Endothelial cell of umbilical vein (primary cell): ENCODE data around the gene MRPL48. TPM values are rescaled to one million over a fixed set of nuclear protein-coding genes. Genes with fewer than 3 reads are reported as not detected.

ENCODE experiments used
- BruUV-seq: library from RNA; stranded (reverse); fragments of 400-500 nt; replicated peaks from 2 replicates; lab custom pipeline; 2021; lab: Mats Ljungman, UMichigan
- CTCF ChIA-PET: fragments of 300-600, 350-600 bp; sonication (Branson Sonifier 250); formaldehyde crosslinking; loops from one replicate; lab custom pipeline; 2021; ENCODE audit warnings: antibody characterized with exemption, inconsistent platforms; lab: Charles Lee
- POLR2A ChIA-PET: fragments of 300-600, 350-600 bp; sonication (Branson Sonifier 250); formaldehyde crosslinking; loops from one replicate; lab custom pipeline; 2021; ENCODE audit warnings: antibody characterized with exemption, inconsistent platforms; lab: Charles Lee
- DNase-seq: peaks from one replicate; pipeline ENCODE4 v3.0.0-alpha.2; 2011; ENCODE audit warnings: low read depth, low spot score
- FAIRE-seq: peaks from 2 replicates; lab custom pipeline; 2011; peaks lifted over from hg19 to GRCh38; lab: Jason Lieb, UNC
- H2AFZ ChIP-seq: 2 replicates; pipeline ENCODE4 v1.6.0; 2012; ENCODE audit warnings: low read depth, low read length, control low read depth, inconsistent platforms
- H3K27ac ChIP-seq: 2 replicates; pipeline ENCODE4 v1.5.1; 2011; ENCODE audit warnings: low read depth, mild to moderate bottlenecking, control low read depth, low read length, moderate library complexity; ENCODE audit not compliant: insufficient read depth
- H3K27me3 ChIP-seq, 2 experiments: 2 replicates each; pipeline versions ENCODE4 v1.6.0 to v1.6.1; 2011; ENCODE audit warnings: low read length in 2 of 2, mixed read lengths in 1 of 2; ENCODE audit not compliant: control insufficient read depth in 2 of 2, insufficient read depth in 2 of 2
- H3K36me3 ChIP-seq, 2 experiments: 2 replicates in 1 of 2; 3 replicates in 1 of 2; pipeline ENCODE4 v1.5.1; 2011; ENCODE audit warnings: low read length in 2 of 2, mild to moderate bottlenecking in 1 of 2, moderate library complexity in 1 of 2; ENCODE audit not compliant: control insufficient read depth in 2 of 2, insufficient read depth in 2 of 2; ENCODE audit errors: extremely low read depth in 1 of 2
- H3K4me1 ChIP-seq: 3 replicates; pipeline ENCODE4 v1.5.1; 2011; ENCODE audit warnings: mild to moderate bottlenecking, low read length; ENCODE audit not compliant: control insufficient read depth, insufficient read depth; ENCODE audit errors: extremely low read depth
- H3K4me2 ChIP-seq: 2 replicates; pipeline ENCODE4 v1.6.1; 2011; ENCODE audit warnings: low read length, control low read depth, mixed read lengths; ENCODE audit not compliant: insufficient read depth
- H3K4me3 ChIP-seq, 3 experiments: fragments of 200-600 bp in 1 of 3; sonication (generic), shearing (Covaris generic) in 1 of 3; replicated peaks in 1 of 3; 2 replicates each; pipeline ENCODE4 v1.5.1; 2011 to 2016; ENCODE audit warnings: control low read depth in 3 of 3, low read length in 3 of 3, mild to moderate bottlenecking in 2 of 3, inconsistent platforms in 1 of 3, low read depth in 1 of 3, moderate library complexity in 1 of 3; ENCODE audit not compliant: insufficient read depth in 1 of 3
- H3K79me2 ChIP-seq: 2 replicates; pipeline ENCODE4 v1.6.0; 2012; ENCODE audit warnings: low read length, inconsistent platforms; ENCODE audit not compliant: control insufficient read depth, insufficient read depth
- H3K9ac ChIP-seq: replicated peaks from 2 replicates; pipeline ENCODE3; 2011; ENCODE audit warnings: low read length, control low read depth; ENCODE audit not compliant: insufficient read depth; ENCODE audit errors: extremely low read depth
- H3K9me1 ChIP-seq: replicated peaks from 3 replicates; pipeline ENCODE4 v1.6.0; 2011; ENCODE audit warnings: mild to moderate bottlenecking, low read length; ENCODE audit not compliant: control insufficient read depth, insufficient read depth; ENCODE audit errors: extremely low read depth
- H3K9me3 ChIP-seq: replicated peaks from 2 replicates; pipeline ENCODE4 v1.5.1; 2012; ENCODE audit warnings: low read length, inconsistent platforms; ENCODE audit not compliant: control insufficient read depth, insufficient read depth
- H4K20me1 ChIP-seq: replicated peaks from 2 replicates; pipeline ENCODE3; 2011; ENCODE audit warnings: mild to moderate bottlenecking, low read length; ENCODE audit not compliant: control insufficient read depth, insufficient read depth; ENCODE audit errors: extremely low read depth
- EZH2 ChIP-seq: IDR thresholded peaks from 2 replicates; pipeline ENCODE4 v1.6.1; 2012; ENCODE audit warnings: borderline replicate concordance, low read depth, mild to moderate bottlenecking, moderate library complexity, low read length, inconsistent platforms; ENCODE audit not compliant: severe bottlenecking
- FOS ChIP-seq: IDR thresholded peaks from 2 replicates; pipeline ENCODE4 v1.6.1; 2011; ENCODE audit warnings: mild to moderate bottlenecking, low read length, moderate library complexity, borderline replicate concordance; ENCODE audit not compliant: insufficient read depth
- GATA2 ChIP-seq: IDR thresholded peaks from 2 replicates; pipeline ENCODE4 v1.7.0; 2011; ENCODE audit warnings: low read depth, mild to moderate bottlenecking, moderate library complexity, mixed read lengths, low read length; ENCODE audit not compliant: insufficient read length, insufficient read depth
- JUN ChIP-seq: IDR thresholded peaks from 2 replicates; pipeline ENCODE4 v1.6.1; 2011; ENCODE audit warnings: borderline replicate concordance, low read depth; ENCODE audit not compliant: insufficient read length, insufficient read depth
- MAX ChIP-seq: IDR thresholded peaks from 2 replicates; pipeline ENCODE4 v1.6.1; 2011; ENCODE audit not compliant: insufficient read depth, insufficient read length
- MYC ChIP-seq: IDR thresholded peaks from one replicate; pipeline ENCODE4 v1.6.1; 2011; ENCODE audit warnings: mild to moderate bottlenecking, low read depth, low read length
- POLR2A ChIP-seq: IDR thresholded peaks from 2 replicates; pipeline ENCODE4 v1.6.1; 2012; ENCODE audit warnings: low read depth, mild to moderate bottlenecking, control low read depth, low read length
- POLR2AphosphoS5 ChIP-seq: IDR thresholded peaks from 2 replicates; pipeline ENCODE4 v1.6.1; 2012; ENCODE audit warnings: low read depth, mild to moderate bottlenecking, control low read depth, low read length, moderate library complexity; ENCODE audit not compliant: insufficient read depth
- dilution Hi-C: fragments of 300-500 bp; cut with MboI; formaldehyde crosslinking; loops from one replicate; pipeline ENCODE4 v1.15.0; 2019; ENCODE audit warnings: low sequenced_read_pairs; ENCODE audit not compliant: extremely low pct_ligation_motif_present
- intact Hi-C: fragments of 100-400 bp; cut with micrococcal nuclease; formaldehyde crosslinking; loops from one replicate; pipeline ENCODE4 v1.10.0; 2022
- polyA plus RNA-seq, 4 experiments: library from polyadenylated mRNA; depleted of rRNA in 3 of 4; stranded (reverse) in 3 of 4; unstranded in 1 of 4; fragments of >200 nt; gene quantifications; 2 replicates each; pipeline versions ENCODE4 v1.2.1 to v1.2.3, GENCODE V29; 2011 to 2012; ENCODE audit warnings: missing spikeins in 1 of 4
- total RNA-seq: library from RNA; stranded (reverse); gene quantifications from 2 replicates; pipeline ENCODE4 v1.2.3, GENCODE V29; 2021
- TF ChIP-seq, protein P1 (sequence below), 2 donors: IDR thresholded peaks; 1 replicate in 1 of 2; 2 replicates in 1 of 2; pipeline ENCODE4 v1.5.1; 2011; ENCODE audit warnings: low read length in 2 of 2, mild to moderate bottlenecking in 2 of 2, moderate library complexity in 2 of 2, control low read depth in 1 of 2, inconsistent platforms in 1 of 2, low read depth in 1 of 2; ENCODE audit not compliant: insufficient read depth in 1 of 2; ENCODE audit errors: extremely low read depth in 1 of 2

The MRPL48 gene
- total and polyA plus RNA-seq, 2 donors (not counting 3 experiments of a cell fraction or from before 2014, with no cell fraction given): 25.0 to 38.3 TPM

DNA sequence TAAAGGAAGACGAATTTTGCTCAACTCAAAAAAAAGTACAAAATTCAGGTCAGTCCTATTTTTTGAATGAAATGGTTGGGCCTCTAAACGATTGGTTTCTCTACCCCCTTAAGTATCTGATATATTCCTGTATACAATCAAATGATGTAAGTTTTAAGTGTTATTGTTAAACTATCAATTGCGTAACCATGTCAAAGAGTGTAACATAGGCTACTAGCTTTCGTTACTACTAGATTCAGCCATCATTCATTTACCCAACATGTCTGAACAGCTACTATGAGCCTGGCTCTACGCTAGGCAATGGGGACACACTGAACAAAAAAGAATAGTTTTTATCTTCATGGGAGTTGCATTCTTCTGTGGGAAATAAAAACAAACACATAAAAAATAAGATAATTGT is 30.1 kb upstream of the MRPL48 start:
- Histone ChIP-seq H3K4me1 (peaks cover 19% of the 10 kb centered on the region), H3K79me2 (peaks cover 79% of the 10 kb centered on the region), H3K9ac (no peak overlapping the region), H3K27ac (no peak overlapping the region), H3K27me3 (no peaks in the 10 kb centered on the region), H3K4me3 (no peak overlapping the region), H4K20me1 (peaks cover 23% of the 10 kb centered on the region), H3K36me3 (peaks cover 0 to 5% of the 10 kb centered on the region in 2 experiments), H3K9me3 (no peaks in the 10 kb centered on the region), H2AFZ (no peak overlapping the region), H3K9me1 (no peaks in the 10 kb centered on the region), H3K4me2 (peak overlapping the region; percentile 9)
- intact Hi-C loops: no loop called here
- no peak for FAIRE-seq
- no TSS peak for BruUV-seq
- ChIA-PET POLR2A (interaction anchor here (0.6 kb wide), 1 partner anchor 502 kb away, joined by 3 read pairs; no protein-coding TSS in a partner anchor), CTCF (no interaction called here)
- TF ChIP-seq, protein P1, sequence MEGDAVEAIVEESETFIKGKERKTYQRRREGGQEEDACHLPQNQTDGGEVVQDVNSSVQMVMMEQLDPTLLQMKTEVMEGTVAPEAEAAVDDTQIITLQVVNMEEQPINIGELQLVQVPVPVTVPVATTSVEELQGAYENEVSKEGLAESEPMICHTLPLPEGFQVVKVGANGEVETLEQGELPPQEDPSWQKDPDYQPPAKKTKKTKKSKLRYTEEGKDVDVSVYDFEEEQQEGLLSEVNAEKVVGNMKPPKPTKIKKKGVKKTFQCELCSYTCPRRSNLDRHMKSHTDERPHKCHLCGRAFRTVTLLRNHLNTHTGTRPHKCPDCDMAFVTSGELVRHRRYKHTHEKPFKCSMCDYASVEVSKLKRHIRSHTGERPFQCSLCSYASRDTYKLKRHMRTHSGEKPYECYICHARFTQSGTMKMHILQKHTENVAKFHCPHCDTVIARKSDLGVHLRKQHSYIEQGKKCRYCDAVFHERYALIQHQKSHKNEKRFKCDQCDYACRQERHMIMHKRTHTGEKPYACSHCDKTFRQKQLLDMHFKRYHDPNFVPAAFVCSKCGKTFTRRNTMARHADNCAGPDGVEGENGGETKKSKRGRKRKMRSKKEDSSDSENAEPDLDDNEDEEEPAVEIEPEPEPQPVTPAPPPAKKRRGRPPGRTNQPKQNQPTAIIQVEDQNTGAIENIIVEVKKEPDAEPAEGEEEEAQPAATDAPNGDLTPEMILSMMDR (IDR thresholded peaks at IDR 0.05; ENCODE audit: extremely low read depth in 1 of 2, insufficient read depth in 1 of 2, low read depth in 1 of 2, low read length in 2 of 2): no peak
- TF ChIP-seq GATA2 (no peak), POLR2AphosphoS5 (no peak), MYC (no peak), FOS (no peak), EZH2 (no peak), JUN (no peak), MAX (no peak), POLR2A (no peak)
- DNase-seq: no peak
- dilution Hi-C loops: no loop called here
